GM12865 (cell line): ENCODE results near the gene ARHGEF26.

ENCODE experiments used
- DNase-seq: peaks from one replicate; pipeline ENCODE4 v3.0.0; 2010; ENCODE audit warnings: low read depth
- H3K4me3 ChIP-seq: 2 replicates; pipeline ENCODE4 v1.5.1; 2011; ENCODE audit warnings: mild to moderate bottlenecking, low read depth, low read length, control low read depth
- TF ChIP-seq, protein P1 (sequence below): IDR thresholded peaks from 2 replicates; pipeline ENCODE4 v1.5.1; 2011; ENCODE audit warnings: low read length, control low read depth, low read depth, inconsistent platforms; ENCODE audit not compliant: insufficient read depth; ENCODE audit errors: missing control alignments

Gene ARHGEF26

DNA sequence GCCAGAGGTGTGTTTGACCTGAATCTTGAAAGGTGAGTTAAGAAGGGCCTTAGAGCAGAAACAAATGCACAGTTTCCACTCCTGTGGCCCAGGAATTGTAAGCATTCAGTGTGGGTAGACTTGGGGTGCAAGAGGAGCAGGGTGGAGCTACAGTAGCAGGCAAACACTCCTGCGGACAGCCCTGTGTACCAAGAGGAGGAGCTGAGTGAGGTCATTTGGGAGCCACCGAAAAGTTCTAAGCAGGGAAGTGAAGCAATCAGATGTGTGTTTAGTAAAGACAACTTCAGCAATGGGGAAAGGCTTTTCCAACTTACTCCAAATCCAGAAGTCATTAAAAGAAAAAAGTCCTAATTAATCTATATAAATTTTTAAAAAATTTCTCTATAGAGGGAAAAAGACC is 99.3 kb downstream of the ARHGEF26 start:
- DNase-seq, result no peak
- TF ChIP-seq, protein P1, sequence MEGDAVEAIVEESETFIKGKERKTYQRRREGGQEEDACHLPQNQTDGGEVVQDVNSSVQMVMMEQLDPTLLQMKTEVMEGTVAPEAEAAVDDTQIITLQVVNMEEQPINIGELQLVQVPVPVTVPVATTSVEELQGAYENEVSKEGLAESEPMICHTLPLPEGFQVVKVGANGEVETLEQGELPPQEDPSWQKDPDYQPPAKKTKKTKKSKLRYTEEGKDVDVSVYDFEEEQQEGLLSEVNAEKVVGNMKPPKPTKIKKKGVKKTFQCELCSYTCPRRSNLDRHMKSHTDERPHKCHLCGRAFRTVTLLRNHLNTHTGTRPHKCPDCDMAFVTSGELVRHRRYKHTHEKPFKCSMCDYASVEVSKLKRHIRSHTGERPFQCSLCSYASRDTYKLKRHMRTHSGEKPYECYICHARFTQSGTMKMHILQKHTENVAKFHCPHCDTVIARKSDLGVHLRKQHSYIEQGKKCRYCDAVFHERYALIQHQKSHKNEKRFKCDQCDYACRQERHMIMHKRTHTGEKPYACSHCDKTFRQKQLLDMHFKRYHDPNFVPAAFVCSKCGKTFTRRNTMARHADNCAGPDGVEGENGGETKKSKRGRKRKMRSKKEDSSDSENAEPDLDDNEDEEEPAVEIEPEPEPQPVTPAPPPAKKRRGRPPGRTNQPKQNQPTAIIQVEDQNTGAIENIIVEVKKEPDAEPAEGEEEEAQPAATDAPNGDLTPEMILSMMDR, result no peak
- H3K4me3 ChIP-seq, result no peak overlapping the region

DNA sequence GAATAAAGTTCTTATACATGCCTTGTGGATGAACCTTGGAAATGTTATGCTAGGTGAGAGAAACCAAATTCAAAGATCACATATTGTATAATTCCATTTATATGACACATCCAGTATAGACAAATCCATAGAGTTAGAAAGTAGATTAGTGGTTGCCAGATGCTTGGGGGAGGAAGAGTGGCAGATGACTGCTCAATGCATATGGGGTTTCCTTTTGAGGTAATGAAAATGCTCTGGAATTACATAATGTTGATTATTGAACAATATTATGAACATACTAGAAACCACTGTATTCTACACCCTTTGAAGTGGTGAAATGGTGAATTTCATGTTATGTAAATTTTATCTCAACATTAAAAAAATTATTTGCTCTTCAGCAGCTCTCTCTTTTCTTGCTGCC is 102.3 kb downstream of the ARHGEF26 start:
- DNase-seq, result no peak
- H3K4me3 ChIP-seq, result no peak overlapping the region
- TF ChIP-seq, protein P1, result no peak

DNA sequence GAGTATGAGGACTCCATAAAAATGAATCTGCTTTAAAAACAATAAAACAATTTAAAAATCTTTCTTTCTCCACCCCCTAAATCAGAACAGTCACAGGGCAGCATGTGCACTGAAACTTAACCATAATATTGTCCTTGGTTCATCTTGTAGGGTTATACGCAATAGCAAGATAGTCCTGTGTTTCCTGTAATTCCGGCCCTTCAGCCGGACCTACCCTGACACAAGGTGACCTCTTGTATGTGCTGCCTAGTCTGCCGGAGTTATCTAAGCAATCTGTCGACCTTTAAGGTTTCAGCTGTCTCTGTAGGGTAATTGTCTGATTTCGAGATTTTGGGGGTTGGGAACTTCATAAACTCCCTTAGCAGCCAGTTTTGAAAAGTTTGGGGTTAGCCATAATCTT is 103.2 kb downstream of the ARHGEF26 start:
- TF ChIP-seq, protein P1, result no peak

GRCh38 chr3:154224866-154225265 is 103.7 kb downstream of the ARHGEF26 start:
- no peak overlapping the region for H3K4me3 ChIP-seq
- TF ChIP-seq, protein P1, result no peak
- no peak for DNase-seq

More for the DNA sequence above, 103.2 kb downstream of the ARHGEF26 start:
- DNase-seq, result no peak
- no peak overlapping the region for H3K4me3 ChIP-seq

DNA sequence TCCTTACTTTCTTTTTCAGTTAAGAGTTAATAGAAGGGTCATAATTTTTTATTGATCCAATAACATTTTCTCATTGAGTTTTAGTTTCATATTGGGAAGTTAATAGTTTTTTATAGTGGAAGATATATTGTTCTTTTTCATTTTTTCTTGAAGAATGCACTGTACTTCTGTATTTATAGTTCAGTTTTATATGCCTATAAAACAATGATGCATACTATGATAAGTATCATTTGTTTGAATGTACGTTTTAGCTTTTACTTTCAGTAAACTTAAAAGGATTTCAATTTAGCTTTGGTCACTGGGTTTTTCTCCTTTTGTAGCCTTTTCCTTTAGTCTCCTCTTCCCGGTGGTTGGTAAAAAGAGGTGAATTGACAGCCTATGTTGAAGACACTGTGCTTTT is 104.3 kb downstream of the ARHGEF26 start:
- H3K4me3 ChIP-seq, result no peak overlapping the region
- TF ChIP-seq, protein P1, result no peak
- DNase-seq, result no peak

DNA sequence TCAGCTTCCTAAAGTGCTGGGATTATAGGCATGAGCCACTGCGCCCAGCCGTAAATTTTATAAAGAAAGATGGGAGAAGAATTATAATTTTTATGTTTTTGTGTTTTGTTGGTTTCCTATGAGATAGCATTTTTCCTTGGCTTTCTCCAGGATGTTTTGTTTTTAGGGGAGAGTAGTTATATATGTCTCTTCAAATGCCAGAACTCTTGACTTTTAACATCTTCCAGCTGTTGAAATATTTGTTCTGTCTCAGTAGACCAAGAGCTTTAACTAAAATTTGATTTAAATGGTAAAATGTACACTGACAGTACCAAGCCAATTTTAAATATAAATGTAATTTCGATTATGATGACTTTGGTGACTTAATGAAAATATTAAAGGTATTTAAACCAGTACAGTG is 106.3 kb downstream of the ARHGEF26 start:
- TF ChIP-seq, protein P1, result no peak
- H3K4me3 ChIP-seq, result no peak overlapping the region
- DNase-seq, result no peak

- H3K4me3 ChIP-seq, result no peak overlapping the region
- TF ChIP-seq, protein P1, result no peak
- DNase-seq, result no peak
These were observed 107.5 kb downstream of the ARHGEF26 start for GRCh38 chr3:154228561-154229216.
